H9 (cell line): ENCODE results near the gene TTLL12. TPM values are rescaled to one million over a fixed set of nuclear protein-coding genes. Genes with fewer than 3 reads are reported as not detected.

Source experiments
- DNase-seq: peaks from one replicate; pipeline ENCODE4 v3.0.0-alpha.2; 2017
- H2AFZ ChIP-seq: one replicate; pipeline ENCODE4 v1.6.1; 2013; ENCODE audit warnings: mild to moderate bottlenecking, low read length, control low read depth, moderate library complexity
- H2AK5ac ChIP-seq: 2 replicates; pipeline ENCODE4 v1.6.1; 2013; ENCODE audit warnings: low read length, control low read depth, mixed read lengths; ENCODE audit not compliant: insufficient read length
- H2BK120ac ChIP-seq: one replicate; pipeline ENCODE4 v1.6.1; 2013; ENCODE audit warnings: low read depth, mild to moderate bottlenecking, low read length, control low read depth, inconsistent platforms; ENCODE audit not compliant: poor library complexity, severe bottlenecking
- H2BK12ac ChIP-seq: 2 replicates; pipeline ENCODE4 v1.6.1; 2013; ENCODE audit warnings: low read length, control low read depth, mixed read lengths, low read depth; ENCODE audit not compliant: insufficient read length
- H2BK15ac ChIP-seq: 2 replicates; pipeline ENCODE4 v1.6.1; 2013; ENCODE audit warnings: low read depth, low read length, control low read depth
- H2BK20ac ChIP-seq: one replicate; pipeline ENCODE4 v1.6.1; 2013; ENCODE audit warnings: low read depth, mild to moderate bottlenecking, low read length, control low read depth, inconsistent platforms; ENCODE audit not compliant: poor library complexity, severe bottlenecking
- H2BK5ac ChIP-seq: 2 replicates; pipeline ENCODE4 v1.6.1; 2013; ENCODE audit warnings: low read length, control low read depth, mixed read lengths; ENCODE audit not compliant: insufficient read length
- H3K14ac ChIP-seq: 2 replicates; pipeline ENCODE4 v1.6.1; 2013; ENCODE audit warnings: low read length, control low read depth; ENCODE audit not compliant: insufficient read depth
- H3K18ac ChIP-seq: 2 replicates; pipeline ENCODE4 v1.6.1; 2013; ENCODE audit warnings: low read depth, mild to moderate bottlenecking, mixed read lengths, low read length, control low read depth; ENCODE audit not compliant: insufficient read length
- H3K23ac ChIP-seq: 2 replicates; pipeline ENCODE4 v1.6.1; 2013; ENCODE audit warnings: low read length, control low read depth, mixed read lengths, low read depth; ENCODE audit not compliant: insufficient read length
- H3K23me2 ChIP-seq: 2 replicates; pipeline ENCODE4 v1.6.1; 2013; ENCODE audit warnings: low read depth, mild to moderate bottlenecking, mixed read lengths, low read length, control low read depth; ENCODE audit not compliant: insufficient read length, poor library complexity, severe bottlenecking
- H3K27ac ChIP-seq: 2 replicates; pipeline ENCODE4 v1.5.1; 2013; ENCODE audit warnings: low read length, control low read depth, mixed read lengths, low read depth; ENCODE audit not compliant: insufficient read length
- H3K27me3 ChIP-seq: 2 replicates; pipeline ENCODE4 v1.6.1; 2013; ENCODE audit warnings: low read length, control low read depth, inconsistent platforms; ENCODE audit not compliant: insufficient read depth
- H3K4ac ChIP-seq: 2 replicates; pipeline ENCODE4 v1.6.1; 2013; ENCODE audit warnings: low read depth, mild to moderate bottlenecking, control low read depth, inconsistent platforms, low read length, moderate library complexity
- H3K4me1 ChIP-seq: 2 replicates; pipeline ENCODE4 v1.6.1; 2013; ENCODE audit warnings: low read length, control low read depth, inconsistent platforms; ENCODE audit not compliant: insufficient read depth
- H3K4me2 ChIP-seq: 2 replicates; pipeline ENCODE4 v1.6.1; 2013; ENCODE audit warnings: low read length, control low read depth, mixed read lengths; ENCODE audit not compliant: insufficient read length, insufficient read depth
- H3K56ac ChIP-seq: 2 replicates; pipeline ENCODE4 v1.6.1; 2013; ENCODE audit warnings: low read depth, mild to moderate bottlenecking, mixed read lengths, low read length, control low read depth; ENCODE audit not compliant: insufficient read length
- H3K79me1 ChIP-seq: 2 replicates; pipeline ENCODE4 v1.6.1; 2013; ENCODE audit warnings: low read depth, mild to moderate bottlenecking, moderate library complexity, low read length, control low read depth, inconsistent platforms; ENCODE audit not compliant: insufficient read depth, poor library complexity, severe bottlenecking
- H3K79me2 ChIP-seq: 2 replicates; pipeline ENCODE4 v1.6.1; 2013; ENCODE audit warnings: low read length, control low read depth, inconsistent platforms; ENCODE audit not compliant: insufficient read depth
- H3K9ac ChIP-seq: 2 replicates; pipeline ENCODE4 v1.6.1; 2013; ENCODE audit warnings: low read length, control low read depth, mixed read lengths; ENCODE audit not compliant: insufficient read length; ENCODE audit errors: extremely low read depth
- H3K9me3 ChIP-seq: one replicate; pipeline ENCODE4 v1.6.1; 2013; ENCODE audit warnings: low read depth, low read length, inconsistent platforms; ENCODE audit not compliant: control insufficient read depth
- H3T11ph ChIP-seq: one replicate; pipeline ENCODE4 v1.6.1; 2013; ENCODE audit warnings: mild to moderate bottlenecking, low read length, control low read depth, inconsistent platforms
- H4K20me1 ChIP-seq: one replicate; pipeline ENCODE4 v1.6.1; 2013; ENCODE audit not compliant: control insufficient read depth, insufficient read length, insufficient read depth
- H4K5ac ChIP-seq: 2 replicates; pipeline ENCODE4 v1.6.1; 2013; ENCODE audit warnings: low read depth, mild to moderate bottlenecking, mixed read lengths, low read length, control low read depth; ENCODE audit not compliant: insufficient read length
- H4K8ac ChIP-seq: replicated peaks from 2 replicates; pipeline ENCODE4 v1.6.1; 2013; ENCODE audit warnings: low read length, control low read depth, mixed read lengths, low read depth; ENCODE audit not compliant: insufficient read length
- H4K91ac ChIP-seq: 2 replicates; pipeline ENCODE4 v1.6.1; 2013; ENCODE audit warnings: low read depth, mild to moderate bottlenecking, moderate library complexity, mixed read lengths, low read length, control low read depth; ENCODE audit not compliant: insufficient read length
- H3K27ac Mint-ChIP-seq, 3 experiments: 2 replicates in 2 of 3; 3 replicates in 1 of 3; pipeline ENCODE4 v1.8.0; 2020 to 2021; ENCODE audit warnings: mixed read lengths in 3 of 3, mild to moderate bottlenecking in 1 of 3, moderate library complexity in 1 of 3
- H3K27me3 Mint-ChIP-seq: 2 replicates; pipeline ENCODE4 v1.8.0; 2021; ENCODE audit warnings: low read depth, mild to moderate bottlenecking, moderate library complexity, mixed read lengths
- H3K36me3 Mint-ChIP-seq, 3 experiments: 2 replicates in 2 of 3; 3 replicates in 1 of 3; pipeline ENCODE4 v1.8.0; 2020 to 2021; ENCODE audit warnings: low read depth in 3 of 3, mixed read lengths in 3 of 3; ENCODE audit not compliant: insufficient read depth in 1 of 3
- H3K4me1 Mint-ChIP-seq, 2 experiments: 2 replicates each; pipeline ENCODE4 v1.8.0; 2020; ENCODE audit warnings: mixed read lengths in 2 of 2
- H3K4me3 Mint-ChIP-seq, 2 experiments: 2 replicates in 1 of 2; 3 replicates in 1 of 2; pipeline ENCODE4 v1.8.0; 2020 to 2021; ENCODE audit warnings: mild to moderate bottlenecking in 2 of 2, mixed read lengths in 2 of 2, moderate library complexity in 1 of 2
- H3K9me3 Mint-ChIP-seq, 2 experiments: 2 replicates in 1 of 2; 3 replicates in 1 of 2; pipeline ENCODE4 v1.8.0; 2020; ENCODE audit warnings: mild to moderate bottlenecking in 2 of 2, mixed read lengths in 2 of 2, moderate library complexity in 1 of 2
- WGBS: extraction: QIAGEN DNeasy Blood & Tissue Kit; methylation state at CpG from one replicate; pipeline ENCODE4 v1.1.7; 2013; ENCODE audit warnings: missing lambda C conversion rate, low lambda C conversion rate, mixed read lengths; ENCODE audit not compliant: insufficient read length; ENCODE audit errors: extremely low coverage; 5-methylcytosine and 5-hydroxymethylcytosine counted together
- total RNA-seq: library from RNA; stranded (reverse); gene quantifications from 2 replicates; pipeline ENCODE4 v1.2.1, GENCODE V29; 2021
- TF ChIP-seq, protein P1 (sequence below): fragments of 200-600 bp; sonication (generic); conservative IDR thresholded peaks from 3 replicates; pipeline ENCODE4 v1.8.0; 2021; ENCODE audit warnings: antibody characterized with exemption, mild to moderate bottlenecking

The TTLL12 gene
- total RNA-seq, 1 experiment from 2014 or later = 89.6 TPM

DNA sequence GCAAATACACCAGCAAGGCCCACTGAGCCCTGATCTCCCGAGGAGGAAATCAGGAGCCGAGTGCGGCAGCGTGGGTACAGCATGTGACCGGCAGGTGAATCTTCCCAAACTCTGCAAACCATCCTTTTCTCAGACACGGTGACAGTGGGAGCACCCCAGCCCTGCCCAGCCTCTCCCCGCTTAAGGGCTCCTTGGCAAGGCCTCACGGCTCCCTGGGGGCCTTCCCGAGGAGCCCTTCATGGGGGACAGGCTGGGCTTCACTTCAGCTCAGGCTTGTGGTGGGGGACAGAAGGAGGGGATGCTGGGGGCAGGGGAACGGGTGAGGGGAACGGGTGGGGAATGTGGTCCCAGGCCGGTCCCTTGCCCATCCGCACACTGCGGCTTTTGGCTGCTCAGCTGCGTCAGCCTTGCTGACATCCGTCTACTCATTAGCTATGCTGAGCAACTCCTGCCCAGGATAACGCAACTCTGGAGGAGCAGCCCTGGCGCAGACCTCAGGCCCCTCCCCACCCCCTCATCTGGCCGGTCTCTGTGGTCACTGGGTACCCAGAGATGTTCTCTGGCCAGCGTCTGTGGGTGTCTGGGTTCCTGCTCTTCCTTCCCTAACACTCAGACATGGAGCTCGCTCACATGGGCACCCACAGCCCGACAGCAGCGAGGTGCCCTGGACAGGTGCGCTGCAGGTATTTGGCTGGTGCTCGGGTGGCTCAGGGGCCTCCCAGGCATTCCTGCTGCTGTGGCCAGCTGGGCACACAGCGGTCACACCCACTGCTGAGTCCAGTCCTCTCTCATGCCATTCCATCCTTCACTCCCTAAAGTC lies 22.0 kb upstream of the TTLL12 start:
- Histone ChIP-seq H2BK15ac (no peak overlapping the region), H3K27me3 (no peaks in the 10 kb centered on the region), H3K4me2 (no peak overlapping the region), H4K8ac (no peak overlapping the region), H2AK5ac (no peak overlapping the region), H4K91ac (no peak overlapping the region), H3K18ac (no peak overlapping the region), H4K5ac (no peak overlapping the region), H2BK20ac (no peak overlapping the region), H3K23me2 (no peaks in the 10 kb centered on the region), H3K9me3 (no peaks in the 10 kb centered on the region), H3K4me1 (no peaks in the 10 kb centered on the region; the same call in 1 of the 2 replicates), H2BK12ac (no peak overlapping the region), H2AFZ (no peak overlapping the region), H3K56ac (no peak overlapping the region), H3K4ac (no peak overlapping the region), H3K27ac (no peak overlapping the region), H3K23ac (no peak overlapping the region), H3K9ac (no peak overlapping the region), H2BK120ac (no peak overlapping the region), H3K79me1 (no peaks in the 10 kb centered on the region), H3K14ac (no peak overlapping the region), H2BK5ac (no peak overlapping the region), H3K79me2 (no peaks in the 10 kb centered on the region), H3T11ph (no peak overlapping the region), H4K20me1 (no peaks in the 10 kb centered on the region)
- Mint-ChIP-seq H3K4me1 (peaks cover 11 to 19% of the 10 kb centered on the region in 2 experiments; a peak in 3 of 4 replicates), H3K27me3 (no peaks in the 10 kb centered on the region; the same call in 1 of the 2 replicates), H3K36me3 (no peaks in the 10 kb centered on the region), H3K27ac (no peak overlapping the region; a peak in 1 of 7 replicates), H3K9me3 (no peaks in the 10 kb centered on the region), H3K4me3 (no peak overlapping the region)
- WGBS = no CpG with 5 or more reads among the region's 26 CpGs
- DNase-seq = no peak
- TF ChIP-seq, protein P1, sequence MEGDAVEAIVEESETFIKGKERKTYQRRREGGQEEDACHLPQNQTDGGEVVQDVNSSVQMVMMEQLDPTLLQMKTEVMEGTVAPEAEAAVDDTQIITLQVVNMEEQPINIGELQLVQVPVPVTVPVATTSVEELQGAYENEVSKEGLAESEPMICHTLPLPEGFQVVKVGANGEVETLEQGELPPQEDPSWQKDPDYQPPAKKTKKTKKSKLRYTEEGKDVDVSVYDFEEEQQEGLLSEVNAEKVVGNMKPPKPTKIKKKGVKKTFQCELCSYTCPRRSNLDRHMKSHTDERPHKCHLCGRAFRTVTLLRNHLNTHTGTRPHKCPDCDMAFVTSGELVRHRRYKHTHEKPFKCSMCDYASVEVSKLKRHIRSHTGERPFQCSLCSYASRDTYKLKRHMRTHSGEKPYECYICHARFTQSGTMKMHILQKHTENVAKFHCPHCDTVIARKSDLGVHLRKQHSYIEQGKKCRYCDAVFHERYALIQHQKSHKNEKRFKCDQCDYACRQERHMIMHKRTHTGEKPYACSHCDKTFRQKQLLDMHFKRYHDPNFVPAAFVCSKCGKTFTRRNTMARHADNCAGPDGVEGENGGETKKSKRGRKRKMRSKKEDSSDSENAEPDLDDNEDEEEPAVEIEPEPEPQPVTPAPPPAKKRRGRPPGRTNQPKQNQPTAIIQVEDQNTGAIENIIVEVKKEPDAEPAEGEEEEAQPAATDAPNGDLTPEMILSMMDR = no peak
